ENCODE data around the gene ZBTB21. TPM values are rescaled to one million over a fixed set of nuclear protein-coding genes. Genes with fewer than 3 reads are reported as not detected.

Gene ZBTB21
- total and polyA plus RNA-seq, 2 of the 8 experiments (the other 6 are each of a cell fraction or from before 2014, with no cell fraction given) = 3.9 to 17.8 TPM

GRCh38 chr21:42016364-42016985 is 6.3 kb upstream of the ZBTB21 start:
- Histone ChIP-seq H4K91ac (replicated peaks; ENCODE audit: insufficient read length, low read length) (no peak overlapping the region), H3K4me1 (replicated peaks in 1 of 4; ENCODE audit: control insufficient read depth in 3 of 4, insufficient read depth in 4 of 4, low read length in 3 of 4) (peaks cover 0 to 2% (median 0%) of the 10 kb centered on the region in 4 experiments; a peak in 1 of 7 replicates), H3K27ac (ENCODE audit: low read depth, low read length) (no peak overlapping the region), H3K27me3 (replicated peaks in 1 of 4; ENCODE audit: control insufficient read depth in 3 of 4, extremely low read depth in 1 of 4, insufficient read depth in 3 of 4, low read length in 3 of 4) (peaks cover 0 to 14% (median 13%) of the 10 kb centered on the region in 4 experiments; a peak in 6 of 7 replicates), H3K4me3 (ENCODE audit: extremely low read depth in 1 of 4, insufficient read depth in 2 of 4, low read depth in 3 of 4, low read length in 4 of 4) (no peak overlapping the region), H3K79me2 (ENCODE audit: control insufficient read depth in 1 of 2, insufficient read depth in 2 of 2, low read length in 2 of 2) (no peaks in the 10 kb centered on the region), H3K9ac (replicated peaks in 1 of 4; ENCODE audit: extremely low read depth in 1 of 4, low read depth in 3 of 4, low read length in 3 of 4) (no peak overlapping the region), H2AK5ac (ENCODE audit: low read depth, low read length) (no peak overlapping the region), H2BK120ac (replicated peaks; ENCODE audit: low read depth, low read length) (no peak overlapping the region), H4K20me1 (replicated peaks in 1 of 2; ENCODE audit: control insufficient read depth in 1 of 2, insufficient read depth in 2 of 2, low read length in 2 of 2) (no peaks in the 10 kb centered on the region), H4K5ac (ENCODE audit: insufficient read length, low read depth, low read length) (no peak overlapping the region), H3K23ac (ENCODE audit: insufficient read length) (no peak overlapping the region), H3K36me3 (ENCODE audit: control insufficient read depth in 2 of 4, insufficient read depth in 4 of 4, low read length in 3 of 4) (no peaks in the 10 kb centered on the region; a peak in 1 of 8 replicates), H3K23me2 (ENCODE audit: low read depth, low read length) (no peaks in the 10 kb centered on the region), H2BK20ac (ENCODE audit: low read length) (no peak overlapping the region), H3K4me2 (ENCODE audit: insufficient read depth in 1 of 2, low read depth in 2 of 2, low read length in 2 of 2) (no peak overlapping the region), H3K18ac (ENCODE audit: extremely low read depth, low read length) (no peak overlapping the region), H2BK5ac (ENCODE audit: low read depth, low read length) (no peak overlapping the region), H2BK15ac (ENCODE audit: low read length) (no peak overlapping the region), H3K79me1 (ENCODE audit: low read depth, low read length) (no peaks in the 10 kb centered on the region), H3K56ac (replicated peaks; ENCODE audit: insufficient read length, low read depth, low read length) (no peak overlapping the region), H4K8ac (ENCODE audit: extremely low read depth, insufficient read depth, low read length) (no peak overlapping the region; the same call in 1 of the 2 replicates), H2AFZ (ENCODE audit: low read length) (no peak overlapping the region; the same call in 1 of the 2 replicates), H3K9me3 (ENCODE audit: insufficient read depth in 2 of 2, low read depth in 1 of 2, low read length in 1 of 2) (peaks cover 0 to 2% of the 10 kb centered on the region in 2 experiments; a peak in 1 of 4 replicates), H3K4ac (replicated peaks; ENCODE audit: insufficient read length, low read depth, low read length) (no peak overlapping the region), H2BK12ac (ENCODE audit: low read depth, low read length) (no peak overlapping the region), H3K14ac (ENCODE audit: insufficient read length) (no peak overlapping the region)
- FAIRE-seq (no peak), DNase-seq (ENCODE audit: low read depth in 1 of 2, low spot score in 2 of 2) (no peak)
- ChIA-PET CTCF (ENCODE audit: partially characterized antibody) (interaction anchor here (1.0 to 1.9 kb wide), 3 partner anchors 11 to 101 kb away, joined by 3 to 4 read pairs (median 4); no protein-coding TSS in a partner anchor), POLR2A (ENCODE audit: partially characterized antibody) (no interaction called here)
- 88% methylated on average over 19 of the region's 19 CpGs; no CpG with 5 or more reads in 1 of the 2 experiments for WGBS, 2 experiments (ENCODE audit: extremely low coverage in 1 of 2, insufficient coverage in 1 of 2, insufficient read length in 1 of 2, insufficient replicate concordance in 2 of 2, low coverage in 1 of 2, low lambda C conversion rate in 2 of 2, missing lambda C conversion rate in 1 of 2)
- no peak for TF ChIP-seq KDM5A (IDR thresholded peaks at IDR 0.05; ENCODE audit: low read length)
- no peak for TF ChIP-seq YY1 (IDR thresholded peaks at IDR 0.05; ENCODE audit: low read depth, low read length)
- TF ChIP-seq, protein P1, sequence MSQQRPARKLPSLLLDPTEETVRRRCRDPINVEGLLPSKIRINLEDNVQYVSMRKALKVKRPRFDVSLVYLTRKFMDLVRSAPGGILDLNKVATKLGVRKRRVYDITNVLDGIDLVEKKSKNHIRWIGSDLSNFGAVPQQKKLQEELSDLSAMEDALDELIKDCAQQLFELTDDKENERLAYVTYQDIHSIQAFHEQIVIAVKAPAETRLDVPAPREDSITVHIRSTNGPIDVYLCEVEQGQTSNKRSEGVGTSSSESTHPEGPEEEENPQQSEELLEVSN (IDR thresholded peaks at IDR 0.05) = no peak
- TF ChIP-seq RAD21 (IDR thresholded peaks at IDR 0.05 in 1 of 2, conservative IDR thresholded peaks at IDR 0.05 in 1 of 2; ENCODE audit: low read depth in 2 of 2, low read length in 2 of 2) = peak in 1 of 2 experiments; percentile 5; a peak in 2 of 4 replicates
